GM21528 (cell line): ENCODE measurements around the gene PREX1.

Experiments used
- ATAC-seq: cut with Tn5 transposase; IDR thresholded peaks from one replicate; pipeline ENCODE4 v1.9.1; 2021; ENCODE audit warnings: mild to moderate bottlenecking, moderate library complexity; ENCODE audit not compliant: unreplicated experiment, low FRiP score

The PREX1 gene

GRCh38 chr20:48631114-48632016, 196.4 kb downstream of the PREX1 start:
- ATAC-seq: no peak

GRCh38 chr20:48630342-48631075, 197.3 kb downstream of the PREX1 start:
- no peak for ATAC-seq

- no peak for ATAC-seq
These were observed 197.9 kb downstream of the PREX1 start for GRCh38 chr20:48629960-48630315.

GRCh38 chr20:48629069-48629959, 198.5 kb downstream of the PREX1 start:
- ATAC-seq: no peak

- ATAC-seq: no peak
These were observed 200.1 kb downstream of the PREX1 start for GRCh38 chr20:48627737-48628128.

GRCh38 chr20:48626938-48627736, 200.7 kb downstream of the PREX1 start:
- no peak for ATAC-seq

GRCh38 chr20:48626226-48626937, 201.4 kb downstream of the PREX1 start:
- no peak for ATAC-seq

- ATAC-seq: no peak
These were observed 202.5 kb downstream of the PREX1 start for GRCh38 chr20:48625136-48625900.

- ATAC-seq: no peak
These were observed 203.3 kb downstream of the PREX1 start for GRCh38 chr20:48624315-48625020.

GRCh38 chr20:48623906-48624265, 203.9 kb downstream of the PREX1 start:
- ATAC-seq: no peak

GRCh38 chr20:48623176-48623905, 204.5 kb downstream of the PREX1 start:
- no peak for ATAC-seq

GRCh38 chr20:48622421-48622820, 205.4 kb downstream of the PREX1 start:
- no peak for ATAC-seq

- no peak for ATAC-seq
These were observed 206.3 kb downstream of the PREX1 start for GRCh38 chr20:48621376-48622078.

- ATAC-seq: no peak
These were observed 207.1 kb downstream of the PREX1 start for GRCh38 chr20:48620507-48621375.

GRCh38 chr20:48620154-48620506, 207.7 kb downstream of the PREX1 start:
- no peak for ATAC-seq
